ENCODE measurements around the gene APEH. TPM values are rescaled to one million over a fixed set of nuclear protein-coding genes. Genes with fewer than 3 reads are reported as not detected.

Gene APEH
- total and polyA plus RNA-seq, 2 donors (not counting 1 experiment from before 2014, with no cell fraction given): 79.4 to 96.2 TPM

DNA sequence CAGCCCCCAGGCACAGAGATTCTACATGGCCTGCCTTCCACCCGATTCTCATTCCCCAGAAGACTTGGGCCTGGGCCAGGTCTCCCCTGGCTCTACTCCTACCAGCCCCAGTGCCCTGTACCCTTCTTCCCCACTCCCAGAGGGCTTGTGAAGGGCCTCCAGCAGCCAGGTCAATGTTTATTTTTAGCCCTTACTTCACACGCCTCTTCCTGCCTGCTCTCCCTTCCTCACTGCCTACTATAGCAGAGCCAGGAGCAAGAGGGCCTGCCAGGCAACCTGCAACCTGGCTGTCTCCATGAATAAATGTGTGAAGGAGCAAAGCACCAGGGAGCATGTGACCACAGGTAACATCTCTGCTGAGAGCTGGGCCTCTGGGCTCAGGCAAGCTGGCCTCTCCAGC, 26.4 kb upstream of the APEH start:
- Histone ChIP-seq H3K9ac (ENCODE audit: low read length) (no peak overlapping the region), H3K4me3 (ENCODE audit: control extremely low read depth in 1 of 5, extremely low read depth in 1 of 5, insufficient read depth in 1 of 5, low read depth in 2 of 5, low read length in 4 of 5) (no peak overlapping the region), H3K4me1 (ENCODE audit: control insufficient read depth in 2 of 2, insufficient read depth in 2 of 2, low read length in 2 of 2) (no peaks in the 10 kb centered on the region), H2AFZ (ENCODE audit: insufficient read depth, low read depth, low read length, poor library complexity, severe bottlenecking) (no peak overlapping the region), H3K79me2 (ENCODE audit: control insufficient read depth, insufficient read depth, low read length) (no peaks in the 10 kb centered on the region), H3K9me3 (ENCODE audit: control extremely low read depth in 1 of 3, control insufficient read depth in 2 of 3, insufficient read depth in 1 of 3, low read length in 2 of 3) (no peaks in the 10 kb centered on the region), H4K20me1 (ENCODE audit: control insufficient read depth, insufficient read depth, low read length, poor library complexity, severe bottlenecking) (no peaks in the 10 kb centered on the region), H3K36me3 (replicated peaks in 1 of 2; ENCODE audit: control extremely low read depth in 1 of 2, control insufficient read depth in 1 of 2, extremely low read depth in 1 of 2, insufficient read depth in 2 of 2, low read length in 1 of 2) (no peaks in the 10 kb centered on the region), H3K27ac (ENCODE audit: low read length in 2 of 2) (no peak overlapping the region), H3K27me3 (replicated peaks in 1 of 4; ENCODE audit: control extremely low read depth in 1 of 4, control insufficient read depth in 3 of 4, insufficient read depth in 4 of 4, low read length in 3 of 4) (no peaks in the 10 kb centered on the region), H3K4me2 (replicated peaks; ENCODE audit: low read depth, low read length, poor library complexity, severe bottlenecking) (no peak overlapping the region)
- no peaks in the 10 kb centered on the region for H3K4me1 Mint-ChIP-seq
- no peak for TF ChIP-seq EZH2 (IDR thresholded peaks at IDR 0.05; ENCODE audit: borderline replicate concordance, insufficient read depth, low read depth, low read length, poor library complexity, severe bottlenecking)
- no peak overlapping the region for H3K4me3 Mint-ChIP-seq
- ATAC-seq (ENCODE audit: low read depth) (no peak), DNase-seq (no peak)
- intact Hi-C loops (cut with micrococcal nuclease): no loop called here
- 100% methylated on average over 1 of the region's 2 CpGs for WGBS (ENCODE audit: insufficient coverage)
- no peak overlapping the region for H3K27ac Mint-ChIP-seq
- H3K9me3 Mint-ChIP-seq (ENCODE audit: insufficient read depth): no peaks in the 10 kb centered on the region
- CTCF ChIA-PET: no interaction called here
- POLR2A ChIA-PET: no interaction called here
- H3K27me3 Mint-ChIP-seq: peaks cover 3% of the 10 kb centered on the region

DNA sequence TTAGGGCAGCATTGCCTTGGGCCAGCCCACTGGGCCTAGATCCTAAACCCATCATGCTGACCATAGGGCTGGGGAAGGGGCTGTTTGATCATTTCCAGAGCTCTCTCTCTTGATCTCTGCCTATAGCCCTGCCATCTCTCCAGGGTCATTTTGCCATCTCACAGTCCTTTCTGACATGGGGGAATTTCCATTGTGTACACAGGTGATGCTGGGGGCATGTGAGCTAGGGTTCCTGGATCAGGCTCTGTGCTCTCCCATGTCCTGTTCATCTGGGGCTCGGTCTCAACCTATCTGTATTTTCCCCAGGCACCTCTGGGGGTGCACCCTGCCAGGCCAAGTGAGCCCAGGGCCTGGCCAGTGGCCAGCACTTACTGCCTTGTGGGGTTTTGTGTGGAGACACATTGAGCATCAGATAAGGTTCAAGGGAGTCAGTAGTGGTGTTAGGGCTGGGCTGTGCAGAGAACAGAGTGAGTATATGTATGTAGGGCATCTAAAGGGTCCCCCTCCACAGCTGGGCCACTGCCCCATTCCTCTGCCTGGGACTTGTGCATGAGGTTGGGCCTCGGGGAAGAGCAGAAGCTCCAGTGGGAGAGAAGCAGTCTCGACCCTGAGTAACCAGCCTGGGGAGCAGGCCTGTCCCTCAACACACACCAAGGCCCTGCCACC, 25.7 kb upstream of the APEH start:
- ChIA-PET CTCF (no interaction called here), POLR2A (no interaction called here)
- H3K79me2 ChIP-seq (ENCODE audit: control insufficient read depth, insufficient read depth, low read length): no peaks in the 10 kb centered on the region
- H4K20me1 ChIP-seq (ENCODE audit: control insufficient read depth, insufficient read depth, low read length, poor library complexity, severe bottlenecking): no peaks in the 10 kb centered on the region
- H3K9me3 ChIP-seq (ENCODE audit: control extremely low read depth in 1 of 3, control insufficient read depth in 2 of 3, insufficient read depth in 1 of 3, low read length in 2 of 3): no peaks in the 10 kb centered on the region
- no peak for TF ChIP-seq EZH2 (IDR thresholded peaks at IDR 0.05; ENCODE audit: borderline replicate concordance, insufficient read depth, low read depth, low read length, poor library complexity, severe bottlenecking)
- TF ChIP-seq, protein P1, sequence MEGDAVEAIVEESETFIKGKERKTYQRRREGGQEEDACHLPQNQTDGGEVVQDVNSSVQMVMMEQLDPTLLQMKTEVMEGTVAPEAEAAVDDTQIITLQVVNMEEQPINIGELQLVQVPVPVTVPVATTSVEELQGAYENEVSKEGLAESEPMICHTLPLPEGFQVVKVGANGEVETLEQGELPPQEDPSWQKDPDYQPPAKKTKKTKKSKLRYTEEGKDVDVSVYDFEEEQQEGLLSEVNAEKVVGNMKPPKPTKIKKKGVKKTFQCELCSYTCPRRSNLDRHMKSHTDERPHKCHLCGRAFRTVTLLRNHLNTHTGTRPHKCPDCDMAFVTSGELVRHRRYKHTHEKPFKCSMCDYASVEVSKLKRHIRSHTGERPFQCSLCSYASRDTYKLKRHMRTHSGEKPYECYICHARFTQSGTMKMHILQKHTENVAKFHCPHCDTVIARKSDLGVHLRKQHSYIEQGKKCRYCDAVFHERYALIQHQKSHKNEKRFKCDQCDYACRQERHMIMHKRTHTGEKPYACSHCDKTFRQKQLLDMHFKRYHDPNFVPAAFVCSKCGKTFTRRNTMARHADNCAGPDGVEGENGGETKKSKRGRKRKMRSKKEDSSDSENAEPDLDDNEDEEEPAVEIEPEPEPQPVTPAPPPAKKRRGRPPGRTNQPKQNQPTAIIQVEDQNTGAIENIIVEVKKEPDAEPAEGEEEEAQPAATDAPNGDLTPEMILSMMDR (IDR thresholded peaks at IDR 0.05): no peak
- H3K27me3 ChIP-seq (replicated peaks in 1 of 4; ENCODE audit: control extremely low read depth in 1 of 4, control insufficient read depth in 3 of 4, insufficient read depth in 4 of 4, low read length in 3 of 4): no peaks in the 10 kb centered on the region
- H3K4me1 Mint-ChIP-seq: no peaks in the 10 kb centered on the region
- H3K4me2 ChIP-seq (replicated peaks; ENCODE audit: low read depth, low read length, poor library complexity, severe bottlenecking): no peak overlapping the region
- H2AFZ ChIP-seq (ENCODE audit: insufficient read depth, low read depth, low read length, poor library complexity, severe bottlenecking): no peak overlapping the region
- ATAC-seq (ENCODE audit: low read depth) (no peak), DNase-seq (no peak)
- no peak overlapping the region for H3K4me3 Mint-ChIP-seq
- no peaks in the 10 kb centered on the region for H3K4me1 ChIP-seq (ENCODE audit: control insufficient read depth in 2 of 2, insufficient read depth in 2 of 2, low read length in 2 of 2)
- intact Hi-C loops (cut with micrococcal nuclease): no loop called here
- H3K9me3 Mint-ChIP-seq (ENCODE audit: insufficient read depth): no peaks in the 10 kb centered on the region
- no peak overlapping the region for H3K4me3 ChIP-seq (ENCODE audit: control extremely low read depth in 1 of 5, extremely low read depth in 1 of 5, insufficient read depth in 1 of 5, low read depth in 2 of 5, low read length in 4 of 5)
- no peak overlapping the region for H3K27ac Mint-ChIP-seq
- H3K27me3 Mint-ChIP-seq: peaks cover 3% of the 10 kb centered on the region
- WGBS (ENCODE audit: insufficient coverage): 83% methylated on average over 2 of the region's 3 CpGs
- no peaks in the 10 kb centered on the region for H3K36me3 ChIP-seq (replicated peaks in 1 of 2; ENCODE audit: control extremely low read depth in 1 of 2, control insufficient read depth in 1 of 2, extremely low read depth in 1 of 2, insufficient read depth in 2 of 2, low read length in 1 of 2)
- H3K9ac ChIP-seq (ENCODE audit: low read length): no peak overlapping the region
- H3K27ac ChIP-seq (ENCODE audit: low read length in 2 of 2): no peak overlapping the region

Data from B cell (primary cell).